ENCODE results near the gene GRID1.
A peak's percentile ranks its signal among the peaks of the same experiment; 100 is the strongest.

GRID1 gene

DNA sequence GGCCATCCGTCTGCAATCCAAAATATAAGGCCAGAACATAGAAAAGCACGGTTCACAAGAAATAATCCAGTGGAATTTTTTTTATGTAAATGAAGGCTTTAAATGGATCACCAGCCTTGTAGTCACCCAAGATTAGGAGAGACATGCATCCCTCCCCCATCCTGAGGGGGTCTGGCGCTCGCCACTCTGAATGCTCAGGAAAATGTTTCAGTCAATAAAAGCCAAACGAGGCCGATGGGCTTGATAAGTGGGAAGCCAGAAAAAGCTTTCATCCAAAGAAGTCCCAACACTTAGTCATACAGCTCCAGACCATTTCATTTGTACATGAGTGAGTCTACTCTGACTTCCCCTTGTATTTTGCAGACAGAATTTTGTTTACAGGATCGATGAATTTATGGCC is 631.8 kb downstream of the GRID1 start:
- no peak for DNase-seq (ENCODE audit: low spot score)
- Histone ChIP-seq H3K36me3 (ENCODE audit: low read depth) (no peaks in the 10 kb centered on the region), H3K4me1 (ENCODE audit: insufficient read depth, poor library complexity, severe bottlenecking) (no peaks in the 10 kb centered on the region), H3K27ac (ENCODE audit: poor library complexity, severe bottlenecking) (no peak overlapping the region), H3K27me3 (ENCODE audit: insufficient read depth, poor library complexity, severe bottlenecking) (no peaks in the 10 kb centered on the region), H3K9me3 (ENCODE audit: severe bottlenecking) (no peaks in the 10 kb centered on the region), H3K4me3 (ENCODE audit: severe bottlenecking) (no peak overlapping the region)
- no peak for ATAC-seq (ENCODE audit: low read depth)
- TF ChIP-seq, protein P1, sequence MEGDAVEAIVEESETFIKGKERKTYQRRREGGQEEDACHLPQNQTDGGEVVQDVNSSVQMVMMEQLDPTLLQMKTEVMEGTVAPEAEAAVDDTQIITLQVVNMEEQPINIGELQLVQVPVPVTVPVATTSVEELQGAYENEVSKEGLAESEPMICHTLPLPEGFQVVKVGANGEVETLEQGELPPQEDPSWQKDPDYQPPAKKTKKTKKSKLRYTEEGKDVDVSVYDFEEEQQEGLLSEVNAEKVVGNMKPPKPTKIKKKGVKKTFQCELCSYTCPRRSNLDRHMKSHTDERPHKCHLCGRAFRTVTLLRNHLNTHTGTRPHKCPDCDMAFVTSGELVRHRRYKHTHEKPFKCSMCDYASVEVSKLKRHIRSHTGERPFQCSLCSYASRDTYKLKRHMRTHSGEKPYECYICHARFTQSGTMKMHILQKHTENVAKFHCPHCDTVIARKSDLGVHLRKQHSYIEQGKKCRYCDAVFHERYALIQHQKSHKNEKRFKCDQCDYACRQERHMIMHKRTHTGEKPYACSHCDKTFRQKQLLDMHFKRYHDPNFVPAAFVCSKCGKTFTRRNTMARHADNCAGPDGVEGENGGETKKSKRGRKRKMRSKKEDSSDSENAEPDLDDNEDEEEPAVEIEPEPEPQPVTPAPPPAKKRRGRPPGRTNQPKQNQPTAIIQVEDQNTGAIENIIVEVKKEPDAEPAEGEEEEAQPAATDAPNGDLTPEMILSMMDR (IDR thresholded peaks at IDR 0.05; ENCODE audit: poor library complexity, severe bottlenecking): no peak

DNA sequence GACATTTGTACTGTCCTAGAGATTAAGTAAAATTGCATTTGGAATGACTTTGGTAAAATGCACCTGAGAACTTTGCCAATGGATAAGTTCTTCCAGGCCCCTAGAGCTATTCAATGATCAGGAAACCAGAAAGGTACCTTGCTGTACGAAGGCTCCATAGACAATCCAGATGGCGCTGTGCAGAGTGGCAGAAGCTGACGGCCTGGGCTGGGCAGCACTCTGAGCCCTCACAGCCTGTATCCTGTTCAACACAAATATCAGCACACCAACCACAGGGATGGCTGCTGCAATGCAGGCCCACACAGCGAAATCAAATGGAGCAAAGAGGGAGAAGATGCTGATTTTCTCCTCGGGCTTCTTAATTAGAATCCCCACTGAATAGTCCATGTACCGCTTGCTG is 642.4 kb downstream of the GRID1 start:
- ATAC-seq (ENCODE audit: low read depth) (no peak), DNase-seq (ENCODE audit: low spot score) (no peak)
- H3K27me3 ChIP-seq (ENCODE audit: insufficient read depth, poor library complexity, severe bottlenecking): peaks cover 4% of the 10 kb centered on the region
- no peaks in the 10 kb centered on the region for H3K36me3 ChIP-seq (ENCODE audit: low read depth)
- no peak overlapping the region for H3K4me3 ChIP-seq (ENCODE audit: severe bottlenecking)
- no peaks in the 10 kb centered on the region for H3K9me3 ChIP-seq (ENCODE audit: severe bottlenecking)
- no peak overlapping the region for H3K27ac ChIP-seq (ENCODE audit: poor library complexity, severe bottlenecking)
- no peaks in the 10 kb centered on the region for H3K4me1 ChIP-seq (ENCODE audit: insufficient read depth, poor library complexity, severe bottlenecking)
- TF ChIP-seq, protein P1 (IDR thresholded peaks at IDR 0.05; ENCODE audit: poor library complexity, severe bottlenecking): no peak

- Histone ChIP-seq H3K36me3 (ENCODE audit: low read depth) (no peaks in the 10 kb centered on the region), H3K9me3 (ENCODE audit: severe bottlenecking) (no peaks in the 10 kb centered on the region), H3K27me3 (ENCODE audit: insufficient read depth, poor library complexity, severe bottlenecking) (peaks cover 4% of the 10 kb centered on the region), H3K27ac (ENCODE audit: poor library complexity, severe bottlenecking) (no peak overlapping the region), H3K4me1 (ENCODE audit: insufficient read depth, poor library complexity, severe bottlenecking) (no peaks in the 10 kb centered on the region), H3K4me3 (ENCODE audit: severe bottlenecking) (no peak overlapping the region)
- TF ChIP-seq, protein P1 (IDR thresholded peaks at IDR 0.05; ENCODE audit: poor library complexity, severe bottlenecking): no peak
- DNase-seq (ENCODE audit: low spot score) (no peak), ATAC-seq (ENCODE audit: low read depth) (peak; percentile 58; the same call in 2 of the 3 replicates)
Measured at GRCh38 chr10:85720931-85721590, 645.5 kb downstream of the GRID1 start.

GRCh38 chr10:85719408-85719807 is 647.2 kb downstream of the GRID1 start:
- Histone ChIP-seq H3K4me1 (ENCODE audit: insufficient read depth, poor library complexity, severe bottlenecking) (no peaks in the 10 kb centered on the region), H3K27ac (ENCODE audit: poor library complexity, severe bottlenecking) (no peak overlapping the region), H3K4me3 (ENCODE audit: severe bottlenecking) (no peak overlapping the region), H3K36me3 (ENCODE audit: low read depth) (no peaks in the 10 kb centered on the region), H3K9me3 (ENCODE audit: severe bottlenecking) (no peaks in the 10 kb centered on the region), H3K27me3 (ENCODE audit: insufficient read depth, poor library complexity, severe bottlenecking) (peaks cover 4% of the 10 kb centered on the region)
- TF ChIP-seq, protein P1 (IDR thresholded peaks at IDR 0.05; ENCODE audit: poor library complexity, severe bottlenecking): no peak
- DNase-seq (ENCODE audit: low spot score) (no peak), ATAC-seq (ENCODE audit: low read depth) (no peak)

DNA sequence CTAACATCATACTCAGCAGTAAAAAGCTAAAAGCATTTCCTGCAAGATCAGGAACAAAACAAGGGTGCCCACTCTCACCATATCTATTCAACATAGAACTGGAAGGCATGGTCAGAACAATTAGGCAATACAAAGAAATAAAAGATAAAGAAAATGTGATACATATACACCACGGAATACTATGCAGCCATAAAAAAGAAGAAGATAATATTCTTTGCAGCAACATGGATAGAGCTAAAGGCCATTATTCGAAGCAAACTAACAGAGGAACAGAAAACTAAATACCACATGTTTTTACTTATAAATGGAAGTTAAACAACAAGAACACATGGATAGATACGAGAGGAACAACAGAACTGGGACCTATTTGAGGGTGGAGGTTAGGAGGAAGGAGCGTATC is 652.7 kb downstream of the GRID1 start:
- Histone ChIP-seq H3K4me1 (ENCODE audit: insufficient read depth, poor library complexity, severe bottlenecking) (no peaks in the 10 kb centered on the region), H3K27me3 (ENCODE audit: insufficient read depth, poor library complexity, severe bottlenecking) (no peaks in the 10 kb centered on the region), H3K27ac (ENCODE audit: poor library complexity, severe bottlenecking) (no peak overlapping the region), H3K4me3 (ENCODE audit: severe bottlenecking) (no peak overlapping the region), H3K9me3 (ENCODE audit: severe bottlenecking) (no peaks in the 10 kb centered on the region), H3K36me3 (ENCODE audit: low read depth) (no peaks in the 10 kb centered on the region)
- TF ChIP-seq, protein P1 (IDR thresholded peaks at IDR 0.05; ENCODE audit: poor library complexity, severe bottlenecking): no peak
- no peak for DNase-seq (ENCODE audit: low spot score)
- ATAC-seq (ENCODE audit: low read depth): no peak
